Nephron (organoid): ENCODE data around the gene GNAL.
A peak's percentile ranks its signal among the peaks of the same experiment; 100 is the strongest.

Experiments
- H3K27ac Mint-ChIP-seq, 3 experiments: 2 replicates each; pipeline ENCODE4 v1.8.0; 2020; ENCODE audit warnings: mixed read lengths in 3 of 3, mild to moderate bottlenecking in 2 of 3, moderate library complexity in 1 of 3
- H3K27me3 Mint-ChIP-seq: 2 replicates; pipeline ENCODE4 v1.8.0; 2021; ENCODE audit warnings: low read depth, mild to moderate bottlenecking, moderate library complexity, mixed read lengths
- H3K36me3 Mint-ChIP-seq: 2 replicates; pipeline ENCODE4 v1.8.0; 2020; ENCODE audit warnings: low read depth, mixed read lengths
- H3K4me1 Mint-ChIP-seq: 2 replicates; pipeline ENCODE4 v1.8.0; 2020; ENCODE audit warnings: mixed read lengths
- H3K4me3 Mint-ChIP-seq, 3 experiments: 2 replicates each; pipeline ENCODE4 v1.8.0; 2020; ENCODE audit warnings: mild to moderate bottlenecking in 3 of 3, mixed read lengths in 3 of 3, moderate library complexity in 2 of 3
- H3K9me3 Mint-ChIP-seq: 2 replicates; pipeline ENCODE4 v1.8.0; 2020; ENCODE audit warnings: mixed read lengths
- CTCF ChIP-seq, 3 experiments: fragments of 200-600 bp; sonication (generic); IDR thresholded peaks; one replicate each; pipeline ENCODE4 v1.5.0; 2021; ENCODE audit warnings: antibody characterized with exemption in 3 of 3; ENCODE audit not compliant: unreplicated experiment in 3 of 3

Gene GNAL

DNA sequence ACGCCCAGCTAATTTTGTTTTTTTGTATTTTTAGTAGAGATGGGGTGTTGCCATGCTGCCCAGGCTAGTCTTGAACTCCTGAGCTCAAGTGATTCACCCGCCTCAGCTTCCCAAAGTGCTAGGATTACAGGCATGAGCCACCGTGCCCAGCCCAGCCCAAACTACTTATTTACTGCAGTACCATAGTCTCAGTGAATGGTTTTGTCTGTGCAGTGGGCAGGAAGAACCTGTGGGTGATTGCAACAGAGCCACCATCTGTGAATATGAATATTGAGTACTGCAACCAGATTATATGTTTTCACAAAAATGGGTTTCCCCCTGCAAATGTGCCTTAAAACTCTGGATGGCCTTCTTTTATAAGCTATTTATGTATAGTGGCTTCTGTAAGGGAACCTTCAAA is 210.0 kb downstream of the GNAL start:
- no peak overlapping the region for H3K4me3 Mint-ChIP-seq
- TF ChIP-seq CTCF (IDR thresholded peaks at IDR 0.05; ENCODE audit: unreplicated experiment in 3 of 3), result no peak
- no peaks in the 10 kb centered on the region for H3K9me3 Mint-ChIP-seq
- no peaks in the 10 kb centered on the region for H3K27me3 Mint-ChIP-seq
- H3K27ac Mint-ChIP-seq, result no peak overlapping the region
- peaks cover 25% of the 10 kb centered on the region for H3K36me3 Mint-ChIP-seq
- no peaks in the 10 kb centered on the region for H3K4me1 Mint-ChIP-seq

DNA sequence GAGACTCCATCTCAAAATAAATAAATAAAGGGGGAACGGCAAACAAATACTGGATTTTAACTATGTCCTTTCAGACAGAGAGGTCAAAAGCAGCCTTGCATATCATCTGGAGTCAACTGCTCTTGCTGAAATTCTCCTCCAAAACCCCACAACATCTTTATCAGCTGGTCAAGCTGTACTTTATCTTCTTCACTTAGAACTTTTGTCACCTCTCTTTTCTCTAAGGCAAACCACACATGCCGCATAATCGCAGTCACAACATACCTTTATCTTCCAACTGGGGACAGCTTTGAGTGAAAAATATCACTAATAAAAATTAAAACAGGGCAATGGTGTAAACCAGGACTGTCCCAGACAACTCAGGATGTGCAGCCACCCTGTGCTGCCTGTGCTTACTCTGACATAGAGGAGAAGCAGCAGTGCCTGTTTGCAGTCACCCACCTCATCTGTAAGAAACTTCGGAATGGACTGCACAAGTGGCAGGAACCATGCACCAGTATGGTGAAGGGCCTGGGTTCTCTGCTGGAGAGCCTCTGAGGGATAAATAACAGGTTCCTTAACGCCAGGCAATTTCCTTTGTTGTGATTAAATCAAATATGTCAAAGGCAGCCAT is 212.9 kb downstream of the GNAL start:
- H3K36me3 Mint-ChIP-seq, result peaks cover 18% of the 10 kb centered on the region

DNA sequence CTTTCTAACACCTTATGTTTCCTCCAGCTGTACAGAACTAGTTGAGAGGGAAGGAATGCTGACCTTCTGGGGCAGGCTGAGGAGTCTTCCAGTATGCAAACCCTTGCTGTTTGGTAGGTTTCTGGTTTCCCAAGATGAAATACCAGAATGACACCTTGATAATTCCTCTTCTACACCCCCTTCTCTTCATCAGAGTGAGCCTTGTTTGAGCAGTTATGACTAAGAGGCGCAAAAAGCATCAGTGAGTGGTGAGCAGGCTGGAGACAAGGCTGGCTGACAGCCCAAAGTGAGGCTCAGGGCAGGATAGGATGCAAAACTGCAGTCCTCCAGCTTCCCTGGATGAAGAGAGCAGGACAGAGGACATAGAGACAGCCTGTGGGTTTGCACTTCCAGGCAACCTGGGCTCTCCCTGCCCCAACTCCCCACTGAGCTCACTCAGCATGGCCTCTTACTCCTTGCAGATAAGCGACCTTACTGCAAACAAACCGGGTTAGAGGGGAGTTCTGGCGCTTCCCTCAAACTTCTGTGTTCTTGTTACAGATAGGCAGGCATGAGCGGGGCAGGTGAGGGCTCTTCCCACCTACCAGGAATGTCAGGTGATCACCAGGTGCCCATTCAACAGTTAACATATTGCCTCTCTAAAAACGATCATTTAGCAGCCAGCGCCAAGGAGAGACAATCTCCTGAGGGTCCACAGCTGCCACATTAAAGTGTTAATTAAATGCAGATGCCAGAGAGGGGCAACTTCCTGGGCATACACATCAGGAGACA is 213.6 kb downstream of the GNAL start:
- H3K27ac Mint-ChIP-seq, result no peak overlapping the region
- peaks cover 3% of the 10 kb centered on the region for H3K4me1 Mint-ChIP-seq
- no peaks in the 10 kb centered on the region for H3K9me3 Mint-ChIP-seq
- no peak for TF ChIP-seq CTCF (IDR thresholded peaks at IDR 0.05; ENCODE audit: unreplicated experiment in 3 of 3)
- no peaks in the 10 kb centered on the region for H3K27me3 Mint-ChIP-seq
- H3K36me3 Mint-ChIP-seq, result peaks cover 13% of the 10 kb centered on the region
- no peak overlapping the region for H3K4me3 Mint-ChIP-seq

More for the DNA sequence above, 212.9 kb downstream of the GNAL start:
- Mint-ChIP-seq H3K27ac (no peak overlapping the region), H3K4me1 (no peaks in the 10 kb centered on the region), H3K9me3 (no peaks in the 10 kb centered on the region), H3K27me3 (no peaks in the 10 kb centered on the region), H3K4me3 (no peak overlapping the region)
- TF ChIP-seq CTCF (IDR thresholded peaks at IDR 0.05; ENCODE audit: unreplicated experiment in 3 of 3), result no peak

DNA sequence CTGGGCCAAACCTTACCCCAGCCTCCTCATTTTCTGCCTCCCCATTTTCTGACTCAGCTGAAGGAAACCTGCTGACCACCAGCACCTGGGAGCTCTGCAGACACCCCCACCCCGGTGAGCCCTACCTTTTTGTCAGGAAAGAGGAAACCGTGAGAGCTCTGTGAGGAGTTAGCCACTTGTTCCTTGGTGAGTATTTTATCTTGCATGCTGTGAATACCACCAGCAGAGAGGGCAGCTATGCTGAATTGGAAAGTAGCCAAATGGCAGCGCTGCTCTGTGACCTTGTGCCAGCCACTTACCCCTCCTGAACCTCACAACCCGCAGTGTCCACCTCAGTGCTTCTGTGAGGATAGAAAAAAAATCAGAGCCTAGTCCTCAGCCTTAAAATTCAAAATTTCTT is 216.5 kb downstream of the GNAL start:
- H3K4me1 Mint-ChIP-seq, result peaks cover 7% of the 10 kb centered on the region
- peaks cover 9% of the 10 kb centered on the region for H3K36me3 Mint-ChIP-seq
- peak overlapping the region in 1 of 3 experiments; percentile 48 for H3K27ac Mint-ChIP-seq
- H3K4me3 Mint-ChIP-seq, result peak overlapping the region in 2 of 3 experiments; percentile 25 to 55
- no peaks in the 10 kb centered on the region for H3K9me3 Mint-ChIP-seq
- no peaks in the 10 kb centered on the region for H3K27me3 Mint-ChIP-seq
- TF ChIP-seq CTCF (IDR thresholded peaks at IDR 0.05; ENCODE audit: unreplicated experiment in 3 of 3), result no peak

DNA sequence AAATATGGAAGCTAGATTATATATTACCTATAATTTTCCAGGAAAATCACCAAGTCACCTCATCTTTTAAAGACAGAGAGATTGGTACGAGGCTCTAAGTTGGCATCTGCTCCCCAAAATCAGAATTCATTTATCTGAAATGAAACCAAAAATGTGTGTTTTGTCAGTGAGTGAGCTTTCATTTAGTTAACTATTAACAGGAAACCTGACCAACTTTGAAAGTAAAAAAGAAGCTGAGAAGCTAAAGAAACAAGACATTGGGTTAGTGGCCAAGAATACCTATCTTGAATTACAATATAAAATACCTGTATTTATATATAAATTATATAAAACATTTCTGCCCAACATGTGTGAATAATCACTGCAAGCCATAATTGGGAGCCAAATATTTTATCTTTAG is 217.1 kb downstream of the GNAL start:
- TF ChIP-seq CTCF (IDR thresholded peaks at IDR 0.05; ENCODE audit: unreplicated experiment in 3 of 3), result no peak
- Mint-ChIP-seq H3K4me3 (peak overlapping the region; percentile 37 to 55 (median 52)), H3K9me3 (no peaks in the 10 kb centered on the region), H3K27ac (peak overlapping the region in 1 of 3 experiments; percentile 48), H3K36me3 (peaks cover 9% of the 10 kb centered on the region), H3K4me1 (peaks cover 7% of the 10 kb centered on the region), H3K27me3 (no peaks in the 10 kb centered on the region)
